Ishikawa (cell line): ENCODE results near the gene TRERF1.

Experiments used
- EP300 ChIP-seq: IDR thresholded peaks from 2 replicates; pipeline ENCODE4 v1.6.1; 2012; ENCODE audit warnings: borderline replicate concordance
- MAX ChIP-seq: IDR thresholded peaks from 2 replicates; pipeline ENCODE4 v1.6.1; 2012
- RAD21 ChIP-seq: IDR thresholded peaks from 2 replicates; pipeline ENCODE4 v1.6.1; 2012; ENCODE audit warnings: low read depth
- TAF1 ChIP-seq: IDR thresholded peaks from 2 replicates; pipeline ENCODE4 v1.6.1; 2012; ENCODE audit warnings: low read depth, mild to moderate bottlenecking
- TCF12 ChIP-seq: IDR thresholded peaks from 2 replicates; pipeline ENCODE4 v1.6.1; 2012; ENCODE audit warnings: low read depth
- TEAD4 ChIP-seq: IDR thresholded peaks from 2 replicates; pipeline ENCODE4 v1.6.1; 2012
- YY1 ChIP-seq: IDR thresholded peaks from 2 replicates; pipeline ENCODE4 v1.6.1; 2012; ENCODE audit warnings: low read depth

TRERF1 gene

GRCh38 chr6:42175860-42176259 lies 275.9 kb downstream of the TRERF1 start:
- TF ChIP-seq EP300 (no peak), TCF12 (no peak), YY1 (no peak), RAD21 (peak; percentile 56), TAF1 (no peak), TEAD4 (no peak), MAX (no peak)
